ENCODE results near the gene RALGDS. TPM values are rescaled to one million over a fixed set of nuclear protein-coding genes. Genes with fewer than 3 reads are reported as not detected.

RALGDS gene
- total RNA-seq, 1 donor from 2014 or later: 39.9 TPM

GRCh38 chr9:133144904-133145851, 24.1 kb upstream of the RALGDS start:
- Histone ChIP-seq H3K27me3 (ENCODE audit: control insufficient read depth, insufficient read depth, low read length) (no peaks in the 10 kb centered on the region), H3K36me3 (ENCODE audit: control insufficient read depth, insufficient read depth, low read length) (no peaks in the 10 kb centered on the region), H3K4me3 (ENCODE audit: low read depth, low read length) (no peak overlapping the region)
- no peak for TF ChIP-seq CTCF (IDR thresholded peaks at IDR 0.05; ENCODE audit: insufficient read depth, low read length, poor library complexity, severe bottlenecking)
- DNase-seq (ENCODE audit: low read depth): no peak

- H3K36me3 ChIP-seq (ENCODE audit: control insufficient read depth, insufficient read depth, low read length): no peaks in the 10 kb centered on the region
- DNase-seq (ENCODE audit: low read depth): no peak
- peak; percentile 77 for TF ChIP-seq CTCF (IDR thresholded peaks at IDR 0.05; ENCODE audit: insufficient read depth, low read length, poor library complexity, severe bottlenecking)
- peak overlapping the region; percentile 3 for H3K4me3 ChIP-seq (ENCODE audit: low read depth, low read length)
- H3K27me3 ChIP-seq (ENCODE audit: control insufficient read depth, insufficient read depth, low read length): no peaks in the 10 kb centered on the region
Observed at GRCh38 chr9:133144142-133144903, 23.3 kb upstream of the RALGDS start.

- DNase-seq (ENCODE audit: low read depth): no peak
- H3K4me3 ChIP-seq (ENCODE audit: low read depth, low read length): no peak overlapping the region
Observed at GRCh38 chr9:133143639-133144141, 22.6 kb upstream of the RALGDS start.

GRCh38 chr9:133142684-133143622, 21.9 kb upstream of the RALGDS start:
- H3K27me3 ChIP-seq (ENCODE audit: control insufficient read depth, insufficient read depth, low read length): no peaks in the 10 kb centered on the region
- H3K36me3 ChIP-seq (ENCODE audit: control insufficient read depth, insufficient read depth, low read length): no peaks in the 10 kb centered on the region
- no peak for TF ChIP-seq CTCF (IDR thresholded peaks at IDR 0.05; ENCODE audit: insufficient read depth, low read length, poor library complexity, severe bottlenecking)
- H3K4me3 ChIP-seq (ENCODE audit: low read depth, low read length): no peak overlapping the region
- DNase-seq (ENCODE audit: low read depth): no peak

More at GRCh38 chr9:133143639-133144141, 22.6 kb upstream of the RALGDS start:
- H3K36me3 ChIP-seq (ENCODE audit: control insufficient read depth, insufficient read depth, low read length): no peaks in the 10 kb centered on the region
- no peaks in the 10 kb centered on the region for H3K27me3 ChIP-seq (ENCODE audit: control insufficient read depth, insufficient read depth, low read length)
- no peak for TF ChIP-seq CTCF (IDR thresholded peaks at IDR 0.05; ENCODE audit: insufficient read depth, low read length, poor library complexity, severe bottlenecking)

GRCh38 chr9:133141833-133142595, 21.0 kb upstream of the RALGDS start:
- Histone ChIP-seq H3K36me3 (ENCODE audit: control insufficient read depth, insufficient read depth, low read length) (no peaks in the 10 kb centered on the region), H3K27me3 (ENCODE audit: control insufficient read depth, insufficient read depth, low read length) (no peaks in the 10 kb centered on the region), H3K4me3 (ENCODE audit: low read depth, low read length) (no peak overlapping the region)
- no peak for TF ChIP-seq CTCF (IDR thresholded peaks at IDR 0.05; ENCODE audit: insufficient read depth, low read length, poor library complexity, severe bottlenecking)
- DNase-seq (ENCODE audit: low read depth): no peak
